Glomerular visceral epithelial cell (primary cell): ENCODE data around the gene DIP2C.
A peak's percentile ranks its signal among the peaks of the same experiment; 100 is the strongest.

Source experiments
- DNase-seq: peaks from one replicate; pipeline ENCODE4 v3.0.0-alpha.2; 2016; ENCODE audit errors: extremely low spot score

Gene DIP2C

GRCh38 chr10:418226-418625, 271.2 kb downstream of the DIP2C start:
- no peak for DNase-seq

GRCh38 chr10:416091-416515, 273.4 kb downstream of the DIP2C start:
- DNase-seq = no peak

- no peak for DNase-seq
Measured at GRCh38 chr10:413662-414071, 275.8 kb downstream of the DIP2C start.

- no peak for DNase-seq
Measured at GRCh38 chr10:412109-412508, 277.4 kb downstream of the DIP2C start.

GRCh38 chr10:411603-412002, 277.9 kb downstream of the DIP2C start:
- DNase-seq = no peak

GRCh38 chr10:409408-410040, 279.9 kb downstream of the DIP2C start:
- no peak for DNase-seq

- DNase-seq = no peak
Measured at GRCh38 chr10:408236-408635, 281.2 kb downstream of the DIP2C start.

GRCh38 chr10:406976-407375, 282.5 kb downstream of the DIP2C start:
- no peak for DNase-seq

GRCh38 chr10:405648-406047, 283.8 kb downstream of the DIP2C start:
- DNase-seq = no peak

GRCh38 chr10:404991-405390, 284.5 kb downstream of the DIP2C start:
- DNase-seq = no peak

GRCh38 chr10:404346-404745, 285.1 kb downstream of the DIP2C start:
- DNase-seq = peak; percentile 28

- DNase-seq = no peak
Measured at GRCh38 chr10:398954-399353, 290.5 kb downstream of the DIP2C start.

GRCh38 chr10:397321-398068, 292.0 kb downstream of the DIP2C start:
- no peak for DNase-seq

- DNase-seq = no peak
Measured at GRCh38 chr10:396535-397220, 292.8 kb downstream of the DIP2C start.

- DNase-seq = no peak
Measured at GRCh38 chr10:396107-396506, 293.4 kb downstream of the DIP2C start.

- DNase-seq = no peak
Measured at GRCh38 chr10:395665-396064, 293.8 kb downstream of the DIP2C start.

- peak; percentile 9 for DNase-seq
Measured at GRCh38 chr10:394439-395101, 294.9 kb downstream of the DIP2C start.

- no peak for DNase-seq
Measured at GRCh38 chr10:393787-394438, 295.6 kb downstream of the DIP2C start.

GRCh38 chr10:393106-393745, 296.2 kb downstream of the DIP2C start:
- DNase-seq = no peak

- no peak for DNase-seq
Measured at GRCh38 chr10:392705-393037, 296.8 kb downstream of the DIP2C start.
